T-helper 2 cell treated with Interferon-gamma antibody and Interleukin-4, amounts not matched to agents 100 ng/mL and 5 ng/mL, for 36 hours (primary cell): Measurements from ENCODE around the gene RFX1. TPM values are rescaled to one million over a fixed set of nuclear protein-coding genes. Genes with fewer than 3 reads are reported as not detected.

ENCODE experiments used
- intact Hi-C: fragments of 100-400 bp; cut with micrococcal nuclease; formaldehyde crosslinking; loops from one replicate; pipeline ENCODE4 v1.15.1; 2023
- total RNA-seq: library from RNA; stranded (reverse); gene quantifications from 2 replicates; pipeline ENCODE4 v1.2.3, GENCODE V29; 2022

The RFX1 gene
- total RNA-seq, 1 donor from 2014 or later: 16.2 TPM

DNA sequence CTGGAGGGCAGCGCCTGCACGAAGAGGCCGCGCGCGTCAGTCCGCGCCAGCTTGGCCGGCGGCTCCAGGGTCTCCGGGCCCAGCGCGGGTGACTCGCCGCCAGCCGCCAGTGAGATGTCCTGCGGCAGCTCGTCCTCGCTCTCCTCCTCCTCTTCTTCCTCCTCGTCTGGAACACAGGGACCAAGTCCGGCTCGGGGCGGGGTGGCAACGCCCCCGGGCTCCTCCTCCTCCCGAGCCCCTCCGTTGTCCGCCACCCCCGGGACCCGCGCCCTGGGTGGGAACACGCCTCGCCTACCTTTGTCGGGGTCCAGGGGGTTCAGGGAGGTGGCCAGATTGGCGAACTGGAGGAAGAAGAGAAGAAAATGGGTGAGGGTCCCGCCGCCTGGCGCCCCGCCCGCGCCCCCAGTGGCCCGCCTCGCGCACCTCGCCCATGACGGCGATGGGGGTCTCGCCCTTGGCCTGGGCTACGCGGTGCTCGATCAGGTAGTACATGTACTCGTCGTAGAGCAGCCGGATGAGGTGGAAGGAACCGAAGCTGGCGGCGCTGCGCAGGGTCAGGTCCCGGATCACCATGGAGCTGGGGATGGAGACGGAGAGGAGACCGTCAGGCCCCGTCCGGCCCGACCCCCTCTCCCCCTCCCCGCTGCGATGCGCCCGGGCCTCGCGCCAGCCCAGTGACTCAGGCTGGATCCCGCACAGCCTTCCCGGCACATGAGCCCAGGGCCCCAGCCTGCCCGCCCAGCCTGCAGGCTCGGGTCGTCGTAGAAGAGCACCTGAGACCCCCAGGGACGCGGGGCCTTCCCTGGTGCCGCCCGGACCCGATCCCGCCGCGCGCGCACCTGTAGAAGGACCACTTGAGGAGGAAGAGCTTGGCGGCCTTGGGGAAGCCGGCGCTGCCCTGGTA is 43.2 kb downstream of the RFX1 start:
- intact Hi-C loops: no loop called here

- intact Hi-C loops: no loop called here
Observed at GRCh38 chr19:13961826-13962698, 44.1 kb downstream of the RFX1 start.

DNA sequence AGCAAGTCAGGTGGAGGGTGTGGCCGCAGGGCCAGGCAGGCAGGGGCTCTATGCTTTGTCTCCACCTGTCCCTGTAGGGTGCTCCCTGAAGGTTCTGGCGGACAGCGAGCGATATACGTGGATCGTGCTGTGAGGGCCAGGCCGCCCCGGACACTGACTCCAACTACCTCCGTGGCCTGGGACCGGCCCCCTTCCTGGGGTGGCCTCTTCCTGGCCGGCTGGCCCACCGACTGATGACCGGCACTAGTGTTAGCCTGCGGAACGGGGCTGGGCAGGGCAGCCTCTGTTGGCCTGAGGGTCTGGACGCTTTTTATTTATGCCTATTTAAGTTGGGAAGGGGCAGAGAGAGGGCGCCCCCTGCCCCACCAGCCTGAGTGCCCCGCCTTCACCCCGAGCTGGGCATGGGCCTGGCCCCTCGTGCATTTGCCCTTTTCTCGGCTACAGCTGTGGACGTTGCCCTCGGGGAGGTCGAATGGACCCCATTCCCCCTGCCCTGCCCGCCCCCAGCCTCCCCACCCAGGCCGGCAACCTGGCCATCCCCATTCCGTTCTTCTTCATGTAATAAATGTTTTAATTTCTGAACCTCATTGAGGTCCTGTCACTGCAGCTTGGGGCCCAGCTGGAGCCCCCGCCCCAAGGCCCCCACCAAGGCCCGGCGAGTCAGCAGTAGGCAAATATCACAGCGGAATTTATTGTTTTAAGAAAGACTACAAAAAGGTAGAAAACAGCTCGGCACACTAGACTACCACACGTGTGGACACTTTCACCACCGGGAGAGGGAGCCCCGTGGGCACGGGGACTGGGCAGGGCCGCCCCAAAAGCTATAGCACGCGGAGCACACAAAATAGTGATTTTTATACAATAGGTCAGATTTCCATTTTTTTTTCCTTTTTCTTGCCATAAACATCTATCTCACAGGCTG is 45.0 kb downstream of the RFX1 start:
- intact Hi-C loops: no loop called here

DNA sequence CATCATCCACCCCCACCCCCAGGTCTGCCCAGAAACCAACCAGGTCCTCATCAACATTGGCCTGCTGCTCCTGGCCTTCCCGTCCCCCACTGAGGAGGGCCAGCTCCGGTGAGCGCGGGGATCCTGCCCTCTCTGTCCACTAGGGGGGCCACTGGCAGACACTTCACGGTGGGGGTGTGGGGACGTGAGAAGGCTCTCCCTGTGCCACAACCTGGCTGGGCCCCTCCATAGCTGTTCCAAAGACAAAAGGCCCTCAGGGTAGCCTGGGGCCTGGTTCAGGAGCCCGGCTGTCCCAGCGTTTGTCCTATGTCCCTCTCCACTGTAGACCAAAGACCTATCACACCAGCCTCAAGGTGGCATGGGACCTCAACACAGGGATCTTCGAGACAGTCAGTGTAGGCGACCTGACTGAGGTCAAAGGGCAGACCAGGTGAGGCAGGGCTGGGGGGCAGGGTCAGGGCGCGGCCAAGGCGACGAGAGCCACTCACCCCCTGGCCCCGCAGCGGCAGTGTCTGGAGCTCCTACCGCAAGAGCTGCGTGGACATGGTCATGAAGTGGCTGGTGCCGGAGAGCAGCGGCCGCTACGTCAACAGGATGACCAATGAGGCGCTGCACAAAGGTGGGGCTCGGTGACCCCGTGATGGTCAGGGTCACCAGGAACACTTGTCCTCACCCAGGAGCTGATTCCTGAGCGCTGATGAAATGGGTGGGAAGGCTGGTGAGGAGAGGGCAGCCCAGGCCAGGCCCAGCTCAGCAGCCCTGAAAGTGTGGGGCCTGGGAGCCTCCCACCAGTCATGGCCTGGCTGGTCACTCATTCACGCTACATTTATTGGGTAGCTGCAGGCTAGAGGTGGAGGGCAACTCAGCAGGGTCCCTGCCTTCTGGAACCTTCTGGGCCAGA is 45.9 kb downstream of the RFX1 start:
- intact Hi-C loops: no loop called here

- intact Hi-C loops: no loop called here
Observed at GRCh38 chr19:13959141-13959961, 46.8 kb downstream of the RFX1 start.

- intact Hi-C loops: no loop called here
Observed at GRCh38 chr19:13958043-13958442, 48.1 kb downstream of the RFX1 start.

- intact Hi-C loops: no loop called here
Observed at GRCh38 chr19:13957051-13957450, 49.1 kb downstream of the RFX1 start.

DNA sequence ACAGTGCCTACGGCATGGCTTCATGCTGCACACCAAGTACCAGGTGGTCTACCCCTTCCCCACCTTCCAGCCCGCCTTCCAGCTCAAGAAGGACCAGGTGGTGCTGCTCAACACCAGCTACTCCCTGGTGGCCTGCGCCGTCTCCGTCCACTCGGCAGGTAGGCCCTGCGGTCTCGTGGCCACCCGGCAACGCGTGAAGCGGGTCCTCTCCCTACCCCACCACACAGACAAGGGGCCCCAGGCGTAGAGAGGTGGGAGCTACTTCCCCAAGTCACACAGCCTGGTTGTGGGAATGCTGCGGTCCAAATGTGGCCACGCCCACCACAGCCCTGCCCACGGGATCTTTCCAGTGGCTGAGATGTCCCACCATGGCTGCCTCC is 49.8 kb downstream of the RFX1 start:
- intact Hi-C loops: no loop called here

DNA sequence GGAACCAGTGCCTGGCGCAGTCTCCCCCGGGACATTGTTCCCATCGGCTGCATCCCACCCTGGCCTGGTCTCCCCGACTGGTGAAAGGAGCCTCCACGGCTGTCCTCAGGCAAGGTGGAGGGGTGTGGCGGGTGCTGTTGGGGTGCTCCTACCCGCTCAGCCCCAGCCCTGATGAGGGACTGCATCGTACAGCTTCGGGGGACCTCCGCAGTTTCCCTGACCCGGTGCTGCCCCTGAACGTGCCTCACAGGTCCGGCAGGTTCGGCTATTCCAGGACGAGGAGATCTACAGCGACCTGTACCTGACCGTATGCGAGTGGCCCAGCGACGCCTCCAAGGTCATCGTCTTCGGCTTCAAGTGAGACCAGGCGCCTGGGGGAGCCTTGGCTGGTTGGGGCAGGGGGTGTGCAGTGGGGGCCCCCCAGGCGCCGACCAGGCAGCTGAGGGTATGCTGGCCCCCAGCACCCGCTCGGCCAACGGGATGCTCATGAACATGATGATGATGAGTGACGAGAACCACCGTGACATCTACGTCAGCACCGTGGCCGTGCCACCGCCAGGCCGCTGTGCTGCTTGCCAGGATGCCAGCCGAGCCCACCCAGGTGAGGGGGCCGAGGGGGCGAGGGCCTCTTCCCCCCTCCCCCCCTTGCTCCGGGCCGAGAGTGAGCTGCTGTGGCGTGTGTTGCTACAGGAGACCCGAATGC is 50.3 kb downstream of the RFX1 start:
- intact Hi-C loops: no loop called here

- intact Hi-C loops: no loop called here
Observed at GRCh38 chr19:13954185-13954584, 51.9 kb downstream of the RFX1 start.

GRCh38 chr19:13952931-13953531 is 53.1 kb downstream of the RFX1 start:
- intact Hi-C loops: loop anchor here (1.0 to 2.0 kb wide), 5 partner anchors 33 to 128 kb away; partner anchors contain the start of gene RFX1

GRCh38 chr19:13952154-13952930 is 53.8 kb downstream of the RFX1 start, which contains the start of gene DCAF15:
TSS of gene DCAF15 (plus strand) at chr19:13952509. CDS start at chr19:13952513, 4 bp downstream.
- intact Hi-C loops: loop anchor here (1.0 to 2.0 kb wide), 5 partner anchors 34 to 129 kb away; partner anchors contain the start of gene RFX1

DNA sequence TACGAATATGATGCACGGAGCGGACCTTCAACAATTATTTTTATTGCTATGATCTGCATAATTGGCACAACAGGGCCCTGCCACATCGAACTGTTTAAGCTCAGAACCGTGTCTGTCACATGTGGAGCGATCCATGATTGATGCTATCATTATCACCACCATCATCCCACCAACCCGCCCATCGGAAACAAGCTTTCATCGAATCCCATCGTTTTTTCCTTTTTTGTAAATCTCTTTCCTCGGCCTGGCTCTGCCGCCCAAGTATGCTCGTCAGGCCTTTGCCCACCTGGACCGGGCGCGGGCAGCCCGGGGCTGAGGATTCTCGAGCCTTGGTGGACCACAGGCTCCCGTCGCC is 54.3 kb downstream of the RFX1 start:
- intact Hi-C loops: loop anchor here (1.0 to 2.0 kb wide), 5 partner anchors 35 to 130 kb away; partner anchors contain the start of gene RFX1

GRCh38 chr19:13951043-13951442 is 55.1 kb downstream of the RFX1 start:
- intact Hi-C loops: no loop called here

DNA sequence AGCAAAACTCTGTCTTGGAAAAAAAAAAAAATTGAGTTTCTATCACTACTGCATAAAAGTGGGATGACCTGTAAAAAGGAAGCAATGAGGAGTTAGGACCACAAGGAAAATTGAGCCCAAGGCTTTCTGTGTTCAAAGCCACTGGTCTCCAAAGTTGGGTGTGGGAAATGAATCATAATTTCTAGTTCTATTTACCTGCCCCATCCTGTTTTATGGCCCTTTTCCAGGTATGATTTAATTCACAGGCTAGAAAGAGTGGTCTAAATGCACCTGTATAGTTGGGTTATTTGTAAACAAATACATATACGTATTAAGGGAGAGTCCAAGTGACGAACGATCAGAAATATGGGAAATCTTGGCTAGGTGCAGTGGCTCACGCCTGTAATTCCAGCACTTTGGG is 59.7 kb downstream of the RFX1 start:
- intact Hi-C loops: no loop called here

DNA sequence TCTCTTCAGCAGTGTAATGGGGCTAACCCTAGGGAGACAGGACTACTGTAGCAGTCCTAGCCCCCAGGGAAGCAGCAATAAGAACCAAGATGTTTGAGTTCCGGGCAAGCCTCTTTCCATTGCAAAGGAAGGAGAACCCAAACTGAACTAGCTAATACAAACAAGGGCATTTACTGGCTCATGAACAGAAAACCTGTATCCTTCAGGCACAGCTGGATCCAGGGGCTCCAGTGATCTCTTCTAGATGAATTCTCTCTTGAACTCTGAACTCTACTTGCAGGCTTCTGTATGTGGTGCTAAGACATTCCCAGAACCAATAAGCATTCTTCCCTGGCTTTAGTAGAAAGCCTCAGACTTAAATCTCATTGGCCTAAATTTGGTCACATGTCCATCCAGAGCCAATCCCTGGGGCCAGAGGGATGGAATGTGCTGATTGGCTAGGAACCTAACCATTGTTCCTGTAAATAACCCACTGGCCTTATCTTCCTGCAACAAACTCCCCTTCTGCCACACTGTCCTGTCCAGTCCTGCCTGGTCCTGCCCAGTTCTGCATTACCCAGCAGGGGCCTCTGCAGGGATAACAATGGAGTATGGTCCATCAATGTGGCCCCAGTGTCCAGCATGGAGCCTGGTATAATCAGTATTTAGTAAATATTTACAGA is 64.0 kb downstream of the RFX1 start:
- intact Hi-C loops: no loop called here
